Measurements from ENCODE around the gene PRPF4. TPM values are rescaled to one million over a fixed set of nuclear protein-coding genes. Genes with fewer than 3 reads are reported as not detected.

PRPF4 gene
- total RNA-seq, 2 donors from 2014 or later = 5.6 to 10.1 TPM

DNA sequence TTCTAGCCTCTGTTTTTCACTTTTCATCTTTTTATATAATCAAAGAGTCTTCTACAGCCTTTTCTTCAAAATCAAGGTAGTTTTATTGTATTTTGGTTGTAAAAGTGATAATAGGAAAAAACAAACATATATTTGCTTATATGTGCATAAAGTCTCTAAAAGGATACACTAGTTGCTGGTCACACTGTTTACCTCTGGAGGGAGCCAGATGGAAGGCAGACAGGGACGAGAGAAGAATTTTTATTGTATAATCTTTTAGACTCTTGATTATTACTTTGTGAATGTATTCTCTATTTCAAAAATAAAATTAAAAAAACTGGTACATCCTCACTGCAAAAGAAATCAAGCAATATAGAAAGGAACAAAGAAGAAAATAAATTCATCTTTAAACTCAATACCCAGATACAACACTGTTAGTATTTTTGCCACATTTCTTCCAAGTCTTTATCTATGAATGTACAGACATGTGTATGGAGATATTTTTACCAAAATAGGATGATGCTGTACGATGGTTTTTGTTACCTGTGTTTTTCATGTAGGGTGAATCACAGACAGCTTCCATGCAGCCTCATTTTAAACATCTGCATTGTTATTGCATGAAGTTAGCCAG lies 33.9 kb downstream of the PRPF4 start:
- H3K36me3 ChIP-seq (replicated peaks in 1 of 2; ENCODE audit: insufficient read depth in 1 of 2, low read depth in 2 of 2) = no peaks in the 10 kb centered on the region
- H3K9me3 ChIP-seq = no peaks in the 10 kb centered on the region
- intact Hi-C loops (cut with DNase I) = no loop called here
- H3K27me3 ChIP-seq = no peaks in the 10 kb centered on the region
- WGBS, 2 donors = 3 to 4% methylated on average over 2 of the region's 2 CpGs
- no peaks in the 10 kb centered on the region for H3K4me1 ChIP-seq
- TF ChIP-seq CTCF (IDR thresholded peaks at IDR 0.05) (peak; percentile 36 to 83 (median 67)), POLR2A (IDR thresholded peaks at IDR 0.05) (no peak)
- ATAC-seq (no peak), DNase-seq (peak; percentile 40 to 59 (median 54))
- H3K27ac ChIP-seq = no peak overlapping the region
- no peak overlapping the region for H3K4me3 ChIP-seq

DNA sequence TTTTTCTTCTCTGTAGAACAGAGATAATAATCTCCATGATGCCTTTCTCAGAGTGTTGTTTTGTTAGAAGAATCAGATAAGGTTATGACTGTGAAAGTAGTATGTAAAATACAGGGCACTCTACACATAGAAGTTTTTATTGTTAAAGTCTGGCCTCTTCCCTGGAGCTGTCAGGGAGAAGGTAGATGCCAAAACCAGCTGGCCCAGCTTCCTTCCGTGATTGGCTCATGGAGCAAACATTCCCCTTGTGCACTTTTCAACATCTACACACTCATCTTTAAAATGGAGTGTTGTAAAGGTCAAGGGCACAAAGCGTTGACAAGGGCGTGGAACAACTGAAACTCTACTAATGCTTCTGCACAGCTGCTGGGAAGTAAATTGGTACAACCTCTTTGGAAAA lies 35.1 kb downstream of the PRPF4 start:
- intact Hi-C loops (cut with DNase I) = loop anchor here (5.0 kb wide), 1 partner anchor 97 kb away; no protein-coding TSS in a partner anchor
- TF ChIP-seq CTCF (IDR thresholded peaks at IDR 0.05) (no peak), POLR2A (IDR thresholded peaks at IDR 0.05) (no peak)

DNA sequence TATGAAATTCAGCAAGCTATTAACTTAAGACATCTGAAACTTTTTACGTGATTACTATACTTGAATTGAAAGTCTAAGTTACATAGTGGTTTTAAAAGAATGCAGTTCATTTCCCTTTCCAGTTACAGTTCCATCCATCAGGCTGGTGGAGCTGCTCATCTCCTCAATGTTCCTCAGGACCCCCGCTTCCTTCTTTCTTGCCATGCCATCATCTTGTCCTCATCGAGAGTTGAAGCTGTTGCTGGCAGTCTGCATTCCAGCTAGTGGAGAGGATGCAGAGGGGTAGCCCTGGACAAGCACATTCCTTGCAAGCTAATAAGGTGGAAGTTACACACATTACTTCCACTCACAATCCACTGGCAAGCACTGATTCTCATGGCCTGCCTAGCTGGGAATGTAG lies 36.5 kb downstream of the PRPF4 start:
- Histone ChIP-seq H3K4me3 (no peak overlapping the region), H3K36me3 (replicated peaks in 1 of 2; ENCODE audit: insufficient read depth in 1 of 2, low read depth in 2 of 2) (no peaks in the 10 kb centered on the region), H3K9me3 (no peaks in the 10 kb centered on the region), H3K27me3 (no peaks in the 10 kb centered on the region), H3K4me1 (no peaks in the 10 kb centered on the region), H3K27ac (no peak overlapping the region)
- intact Hi-C loops (cut with DNase I) = loop anchor here (5.0 kb wide), 1 partner anchor 95 kb away; no protein-coding TSS in a partner anchor
- 89 to 92% methylated on average over 3 of the region's 3 CpGs for WGBS, 2 donors
- DNase-seq (no peak), ATAC-seq (no peak)
- TF ChIP-seq POLR2A (IDR thresholded peaks at IDR 0.05) (no peak), CTCF (IDR thresholded peaks at IDR 0.05) (no peak)

More for the DNA sequence above, 35.1 kb downstream of the PRPF4 start:
- H3K4me1 ChIP-seq = no peaks in the 10 kb centered on the region
- no peaks in the 10 kb centered on the region for H3K27me3 ChIP-seq
- no peaks in the 10 kb centered on the region for H3K36me3 ChIP-seq (replicated peaks in 1 of 2; ENCODE audit: insufficient read depth in 1 of 2, low read depth in 2 of 2)
- H3K27ac ChIP-seq = no peak overlapping the region
- no peak overlapping the region for H3K4me3 ChIP-seq
- WGBS, 2 donors = 31 to 53% methylated on average over 3 of the region's 3 CpGs
- no peak for ATAC-seq
- H3K9me3 ChIP-seq = no peaks in the 10 kb centered on the region
- DNase-seq = no peak

DNA sequence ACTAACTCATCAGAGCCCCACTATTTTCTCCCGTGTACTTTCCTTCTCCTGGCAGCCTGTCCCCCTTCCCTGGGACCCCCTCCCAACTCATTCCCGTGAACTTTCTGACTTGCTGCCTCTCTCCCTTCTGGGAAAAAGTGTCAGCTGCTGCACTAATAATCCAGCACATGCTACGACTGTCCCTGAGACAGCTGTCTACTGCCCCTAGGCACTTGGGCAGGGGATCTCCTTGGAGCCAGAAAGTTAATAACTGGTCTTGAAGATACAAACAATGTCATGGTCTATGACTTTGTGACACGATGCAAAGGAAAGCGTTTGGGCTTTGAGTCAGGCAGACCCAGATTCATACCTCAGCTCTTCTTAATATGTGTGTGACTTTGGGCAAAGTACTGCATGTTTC lies 37.8 kb downstream of the PRPF4 start:
- Histone ChIP-seq H3K4me3 (no peak overlapping the region), H3K9me3 (no peaks in the 10 kb centered on the region), H3K27me3 (no peaks in the 10 kb centered on the region), H3K27ac (no peak overlapping the region), H3K4me1 (no peaks in the 10 kb centered on the region), H3K36me3 (replicated peaks in 1 of 2; ENCODE audit: insufficient read depth in 1 of 2, low read depth in 2 of 2) (no peaks in the 10 kb centered on the region)
- DNase-seq (no peak), ATAC-seq (no peak)
- TF ChIP-seq CTCF (IDR thresholded peaks at IDR 0.05) (no peak), POLR2A (IDR thresholded peaks at IDR 0.05) (no peak)
- intact Hi-C loops (cut with DNase I) = loop anchor here (5.0 kb wide), 1 partner anchor 94 kb away; no protein-coding TSS in a partner anchor
- WGBS, 2 donors = 33 to 45% methylated on average over 5 of the region's 5 CpGs

- H3K4me3 ChIP-seq = no peak overlapping the region
- no peak for TF ChIP-seq CTCF (IDR thresholded peaks at IDR 0.05)
- TF ChIP-seq POLR2A (IDR thresholded peaks at IDR 0.05) = no peak
- ATAC-seq (no peak), DNase-seq (no peak)
- H3K27ac ChIP-seq = no peak overlapping the region
- intact Hi-C loops (cut with DNase I) = no loop called here
- H3K9me3 ChIP-seq = no peaks in the 10 kb centered on the region
- no peaks in the 10 kb centered on the region for H3K4me1 ChIP-seq
- peaks cover 0 to 1% of the 10 kb centered on the region in 2 donors for H3K36me3 ChIP-seq (replicated peaks in 1 of 2; ENCODE audit: insufficient read depth in 1 of 2, low read depth in 2 of 2)
- H3K27me3 ChIP-seq = no peaks in the 10 kb centered on the region
These were observed 39.8 kb downstream of the PRPF4 start for GRCh38 chr9:113315231-113315630.
